T-helper 1 cell (primary cell): ENCODE results near the gene PYROXD2.

ENCODE experiments used
- DNase-seq, 5 donors: peaks; one replicate each; pipeline ENCODE4 v3.0.0-alpha.2; 2012 to 2020
- total RNA-seq, 4 donors: gene quantifications; one replicate each; lab custom pipeline; 2026; lab: John Stamatoyannopoulos, UW

Gene PYROXD2
- 4.0 to 11.0 (median 8.9) reads per million in 4 donors for total RNA-seq

GRCh38 chr10:98414932-98415730 lies at the start of gene PYROXD2:
Gene PYROXD2, minus strand, starts transcription at chr10:98415182. Its CDS starts 47 bp downstream, at chr10:98415135.
- peak in 4 of 5 donors; percentile 17 to 55 (median 27) for DNase-seq

- DNase-seq, result no peak
Observed at GRCh38 chr10:98463976-98464754, 49.2 kb upstream of the PYROXD2 start.

DNA sequence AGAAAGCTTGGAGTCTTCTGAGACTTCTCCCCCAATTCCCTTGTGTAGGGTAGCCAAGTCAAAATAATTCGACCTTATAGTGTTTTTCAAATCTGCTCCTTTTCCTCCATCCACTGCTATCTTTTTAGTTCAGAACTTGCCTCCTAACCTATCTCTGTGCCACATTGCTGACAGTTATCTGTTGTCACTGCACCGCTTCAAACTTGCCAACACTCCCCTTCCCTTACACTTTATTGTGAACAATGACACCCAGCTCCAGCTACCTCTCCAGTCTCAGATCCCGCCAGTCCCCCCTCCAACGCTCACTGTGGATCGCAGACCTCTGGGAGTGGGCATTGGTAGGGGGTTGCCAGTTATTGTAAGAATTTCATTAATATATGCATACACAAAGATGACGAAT lies 48.0 kb upstream of the PYROXD2 start:
- DNase-seq, result no peak

- no peak for DNase-seq
Observed at GRCh38 chr10:98461500-98461842, 46.5 kb upstream of the PYROXD2 start.

DNA sequence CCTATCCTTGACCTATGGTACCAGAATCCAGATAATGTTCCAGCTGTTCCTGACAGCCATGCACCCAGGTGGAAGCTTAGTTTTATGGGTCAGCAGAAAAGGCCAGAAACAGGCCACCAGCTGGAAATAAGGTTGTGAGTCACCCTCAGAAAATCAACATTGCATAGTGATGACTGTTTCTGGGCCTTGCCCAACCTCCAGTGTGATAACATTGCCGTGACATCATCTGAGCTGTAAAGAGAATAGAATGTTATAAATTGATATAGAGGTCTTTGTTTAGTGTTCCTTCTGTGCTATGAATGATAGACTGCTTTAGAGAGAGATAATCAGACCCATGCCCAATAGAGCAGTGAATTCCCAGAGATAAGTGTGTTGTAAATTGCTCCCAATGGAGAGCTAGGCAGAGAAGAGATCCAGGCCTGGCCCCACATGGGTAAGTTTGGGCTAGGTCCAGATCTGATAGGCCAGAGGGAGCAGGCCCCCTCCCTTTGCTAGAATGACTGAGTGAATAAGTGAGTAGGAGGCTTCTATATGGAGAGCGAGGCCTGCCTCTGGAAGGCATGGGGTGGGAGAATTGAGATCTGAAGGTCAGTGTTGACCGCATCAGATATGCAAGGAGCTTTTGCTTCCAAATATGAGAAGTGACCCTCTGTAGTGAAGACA lies 46.0 kb upstream of the PYROXD2 start:
- DNase-seq, result no peak

DNA sequence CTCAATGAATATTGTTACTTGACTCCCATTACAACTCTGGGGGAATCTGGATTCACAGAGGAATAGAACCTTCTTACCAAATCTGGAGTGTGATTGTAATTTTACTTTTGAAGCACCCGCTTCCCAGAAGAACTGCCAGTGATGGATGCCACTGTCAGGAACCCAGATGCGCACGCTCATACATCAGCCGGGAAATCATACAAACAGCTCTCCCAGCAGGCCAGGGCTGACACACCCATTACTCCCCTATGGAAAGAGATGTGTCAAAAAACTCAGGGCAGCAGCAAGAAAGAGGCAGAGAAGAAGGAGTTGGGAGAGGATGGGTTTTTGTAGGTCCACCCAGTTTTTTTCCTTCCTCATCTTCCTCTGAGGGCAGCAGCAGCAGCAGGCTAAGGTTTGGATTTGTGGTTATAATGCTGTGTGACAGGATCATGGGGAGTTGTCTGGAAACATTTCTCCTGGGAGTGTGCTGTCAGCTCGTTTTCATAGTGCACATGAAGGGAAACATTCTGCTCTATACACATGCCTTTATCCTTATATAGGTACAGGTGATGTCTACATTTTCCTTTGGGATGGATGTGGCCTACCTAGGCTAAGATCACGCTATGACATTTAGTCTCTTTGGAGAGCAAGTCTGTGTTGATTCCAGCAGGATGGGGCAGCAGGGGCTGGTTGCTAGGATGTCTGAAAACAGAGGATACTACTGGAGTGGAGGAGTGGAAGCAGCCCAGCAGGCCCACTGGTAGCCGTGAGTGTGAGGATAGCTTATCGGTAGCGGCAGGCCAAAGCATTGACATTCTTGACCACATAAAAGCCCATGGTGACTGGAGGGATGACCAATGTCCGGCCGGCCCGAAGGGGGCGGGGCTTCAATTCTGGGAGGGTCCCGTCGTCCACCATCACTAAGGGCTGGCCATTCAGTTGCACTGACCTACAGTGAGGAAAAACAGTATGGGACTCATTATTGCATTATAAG lies 44.1 kb upstream of the PYROXD2 start:
- DNase-seq, result no peak

- DNase-seq, result no peak
Observed at GRCh38 chr10:98457721-98458120, 42.7 kb upstream of the PYROXD2 start.

GRCh38 chr10:98456686-98457482 lies 41.9 kb upstream of the PYROXD2 start:
- DNase-seq, result no peak

DNA sequence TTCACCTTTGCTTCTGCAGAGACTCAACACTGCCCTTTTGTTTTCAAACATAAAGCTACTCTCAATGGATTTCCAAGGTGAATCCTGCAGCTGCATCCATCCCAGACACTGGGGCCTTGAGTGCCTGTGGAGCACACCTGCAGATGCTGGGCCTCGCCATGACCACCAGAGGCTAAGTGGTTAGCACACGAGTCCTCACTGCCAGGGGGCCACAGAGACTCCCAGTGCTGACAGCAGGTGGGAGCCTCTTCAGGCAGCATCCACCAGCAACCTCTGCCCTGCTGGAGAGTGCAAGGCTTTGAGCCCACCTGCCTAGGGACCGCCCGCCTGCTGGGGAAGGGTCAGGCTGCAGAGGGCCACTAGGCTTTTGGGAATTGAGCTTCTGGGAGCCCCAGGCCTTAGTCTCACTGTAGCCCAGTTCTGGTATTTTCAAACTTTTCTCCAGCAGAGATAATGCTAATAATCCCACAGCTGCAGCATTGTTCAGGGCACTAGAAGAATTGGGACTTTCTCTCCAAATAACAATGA lies 41.1 kb upstream of the PYROXD2 start:
- DNase-seq, result no peak

DNA sequence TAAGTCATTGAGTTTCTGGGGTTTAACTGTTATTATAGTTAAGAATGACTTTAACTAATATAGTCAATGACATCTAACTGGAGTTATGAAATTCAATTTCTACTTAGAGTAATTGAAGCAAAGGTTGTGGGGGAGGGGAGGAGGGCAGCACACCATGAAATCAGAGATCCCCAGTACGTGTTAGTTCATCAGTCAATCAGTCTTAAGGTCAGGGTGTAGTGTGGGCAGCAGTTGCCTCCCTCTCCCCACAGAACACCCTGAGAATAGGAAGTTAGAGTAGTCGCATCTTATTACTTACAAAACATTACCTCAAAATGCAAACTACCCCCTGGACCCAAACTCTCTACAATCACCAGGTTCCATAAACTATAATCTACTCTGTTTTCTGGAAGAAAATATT lies 38.7 kb upstream of the PYROXD2 start:
- no peak for DNase-seq

GRCh38 chr10:98450618-98451017 lies 35.6 kb upstream of the PYROXD2 start:
- no peak for DNase-seq

DNA sequence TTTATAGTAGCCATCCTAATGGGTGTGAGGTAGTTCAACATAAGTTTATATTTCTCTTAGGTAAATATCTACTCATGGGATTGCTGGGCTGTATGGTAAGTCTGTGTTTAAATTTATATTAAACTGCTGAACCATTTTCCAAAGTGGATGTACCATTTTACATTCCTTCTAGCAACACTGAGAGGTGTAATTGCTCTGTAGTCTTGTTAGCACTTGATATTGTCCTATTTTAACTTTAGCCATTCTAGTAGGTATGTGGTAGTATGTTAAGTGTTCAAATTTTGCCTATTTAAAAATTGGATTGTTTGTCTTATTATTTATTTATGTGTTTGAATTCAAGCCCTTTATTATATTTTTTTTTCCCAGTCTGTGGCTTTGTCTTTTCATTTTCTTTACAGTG lies 34.3 kb upstream of the PYROXD2 start:
- no peak for DNase-seq

DNA sequence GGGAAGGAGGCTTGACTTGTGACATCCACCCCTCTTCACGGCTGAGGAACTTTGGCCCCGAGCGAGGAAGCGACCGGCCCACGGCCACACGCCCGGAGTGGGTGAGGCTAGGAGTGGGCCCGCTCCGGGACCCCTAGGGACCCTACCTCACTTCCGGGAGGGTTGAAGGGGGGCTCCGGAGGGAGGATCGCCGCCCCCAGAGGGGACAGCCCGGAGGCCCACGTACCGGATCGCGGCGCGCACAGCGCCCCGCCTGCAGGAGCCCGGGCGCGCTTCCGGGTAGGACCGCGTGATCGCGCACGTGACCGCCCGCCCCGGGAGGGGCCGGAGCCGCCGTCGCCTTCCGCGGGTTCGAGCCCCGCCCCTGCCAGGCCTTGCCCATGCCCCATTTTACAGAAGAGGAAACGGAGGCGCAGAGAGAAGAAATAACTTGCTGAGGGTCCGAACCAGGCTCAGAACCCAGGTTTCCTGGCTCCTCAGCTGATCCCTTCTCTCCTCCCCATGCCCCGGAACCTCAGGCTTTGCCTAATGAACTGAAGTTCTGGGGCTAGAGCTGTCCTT lies 31.8 kb upstream of the PYROXD2 start, which contains the start of gene HPS1:
Gene HPS1 (minus strand): TSS at position 275 of the 561 bp plus-strand sequence. CDS start 3,695 bp downstream, outside the sequence.
- peak; percentile 50 to 82 (median 59) for DNase-seq

- peak in 2 of 5 donors; percentile 15 to 28 for DNase-seq
Observed at GRCh38 chr10:98446151-98446660, 31.2 kb upstream of the PYROXD2 start.

DNA sequence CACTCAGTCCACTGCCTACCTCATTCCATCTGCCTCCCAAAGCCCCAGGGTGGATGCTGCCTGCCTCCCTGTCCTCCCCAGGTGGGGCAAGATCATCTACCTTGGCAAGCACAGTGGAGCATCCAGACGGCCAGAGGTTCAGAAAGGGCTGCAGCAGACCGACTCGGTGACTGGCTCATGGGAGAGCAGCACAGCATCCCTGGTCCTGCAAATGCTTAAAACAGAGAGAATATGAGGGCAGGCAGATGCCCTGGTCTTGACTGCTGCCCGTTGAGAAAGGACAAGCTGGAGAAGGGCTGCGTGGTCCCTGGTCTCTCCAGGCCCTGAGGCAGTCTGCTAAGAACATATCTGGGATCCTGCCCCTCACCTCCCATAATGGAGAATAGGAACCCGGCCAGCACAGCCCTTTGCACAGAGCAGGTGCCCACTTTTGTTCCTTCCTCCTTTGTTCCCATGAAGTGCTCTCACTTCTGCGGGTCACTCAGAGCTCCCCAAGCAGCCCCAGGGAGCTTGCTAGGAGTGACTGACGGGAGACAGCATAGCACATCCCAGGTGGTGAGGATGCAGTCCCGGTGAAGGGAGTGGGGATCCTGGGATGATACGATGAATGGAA lies 30.3 kb upstream of the PYROXD2 start:
- no peak for DNase-seq

DNA sequence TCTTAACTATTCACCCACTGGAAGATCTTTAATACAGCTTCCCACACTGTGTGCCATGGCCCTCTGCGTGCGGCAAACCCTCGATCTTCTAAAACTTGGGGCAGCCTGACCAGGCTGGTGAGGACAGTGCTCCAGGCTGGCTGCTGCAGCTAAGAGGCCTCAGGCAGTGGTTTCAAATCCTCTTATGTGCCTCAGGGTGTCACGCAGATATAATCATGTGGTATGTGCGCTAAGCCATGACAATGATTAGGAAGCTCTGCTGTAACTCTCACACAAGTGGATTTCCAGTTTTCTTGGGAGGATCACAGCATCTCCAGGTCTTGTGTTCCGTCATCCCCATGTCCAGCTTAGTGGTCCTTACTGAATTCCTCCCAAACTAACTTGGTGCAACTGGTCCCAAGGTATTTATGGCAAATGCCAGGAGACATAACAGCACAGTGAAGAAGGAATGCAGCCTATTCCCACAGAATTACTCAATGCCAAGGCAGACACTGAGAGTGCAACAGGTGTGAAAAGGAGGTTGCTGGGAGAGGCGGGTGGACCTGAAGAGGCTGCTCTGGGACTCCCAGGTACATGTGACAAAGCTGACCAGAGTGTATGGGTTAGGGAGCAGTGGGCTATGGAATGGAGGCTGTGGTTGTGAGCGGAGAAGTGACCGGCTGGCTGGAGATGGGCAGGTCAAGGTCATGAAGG lies 29.5 kb upstream of the PYROXD2 start:
- DNase-seq, result no peak

DNA sequence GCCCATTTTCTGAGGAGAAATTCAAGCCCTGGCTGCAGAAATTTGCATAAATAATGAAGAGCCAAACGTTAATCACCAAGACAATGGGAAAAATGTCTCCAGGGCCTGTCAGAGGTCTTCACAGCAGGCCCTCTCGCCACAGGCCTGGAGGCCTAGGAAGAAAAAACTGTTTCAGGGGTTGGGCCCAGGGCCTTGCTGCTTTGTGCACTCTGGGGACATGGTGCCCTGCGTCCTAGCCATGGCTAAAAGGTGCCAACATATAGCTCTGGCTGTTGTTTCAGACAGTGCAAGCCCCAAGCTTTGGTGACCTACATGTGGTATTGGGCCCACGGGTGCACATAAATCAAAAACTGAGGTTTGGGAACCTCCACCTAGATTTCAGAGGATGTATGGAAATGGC lies 23.7 kb upstream of the PYROXD2 start:
- DNase-seq, result no peak

DNA sequence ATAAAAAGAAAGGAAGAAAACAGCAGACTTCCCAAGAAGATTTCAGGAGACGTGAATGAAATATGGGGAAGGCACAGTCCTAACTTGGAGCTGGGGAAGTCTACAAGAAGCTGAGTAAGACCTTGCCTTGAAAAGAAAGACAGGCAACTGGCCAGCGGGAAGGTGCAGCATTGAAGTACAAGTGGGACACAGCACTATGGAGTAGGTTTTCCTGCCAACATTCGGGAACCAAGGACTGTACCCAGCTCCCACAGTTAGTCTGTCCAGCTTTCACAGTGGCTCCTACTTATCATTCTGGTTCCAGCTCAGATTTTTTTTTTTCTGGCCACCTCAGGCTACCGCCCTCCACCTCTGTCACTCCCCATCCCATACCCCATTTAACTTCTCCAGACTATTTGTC lies 21.7 kb upstream of the PYROXD2 start:
- DNase-seq, result no peak

GRCh38 chr10:98435178-98435577 lies 20.2 kb upstream of the PYROXD2 start:
- DNase-seq, result no peak
